Measurements from ENCODE around the gene SPECC1.
"Not testable (repeated sequence)": the region's sequence is repeated elsewhere in the genome, so short reads cannot be mapped to it uniquely, and the experiment has no call there.

SPECC1 gene

GRCh38 chr17:20213449-20213848, 204.3 kb downstream of the SPECC1 start:
- DNase-seq, result no peak

- DNase-seq, result no peak
These were observed 205.6 kb downstream of the SPECC1 start for GRCh38 chr17:20214794-20215193.

- DNase-seq, result no peak
These were observed 207.1 kb downstream of the SPECC1 start for GRCh38 chr17:20216154-20216815.

- no peak for DNase-seq
These were observed 207.7 kb downstream of the SPECC1 start for GRCh38 chr17:20216853-20217252.

- no peak for DNase-seq
These were observed 208.5 kb downstream of the SPECC1 start for GRCh38 chr17:20217677-20218076.

GRCh38 chr17:20218272-20218671, 209.1 kb downstream of the SPECC1 start:
- DNase-seq, result no peak

GRCh38 chr17:20223808-20224328, 214.7 kb downstream of the SPECC1 start:
- no peak for DNase-seq

GRCh38 chr17:20224379-20224778, 215.2 kb downstream of the SPECC1 start:
- DNase-seq, result no peak

- no peak for DNase-seq
These were observed 216.3 kb downstream of the SPECC1 start for GRCh38 chr17:20225162-20226115.

GRCh38 chr17:20226814-20227482, 217.8 kb downstream of the SPECC1 start:
- no peak for DNase-seq

- not testable (repeated sequence) for DNase-seq
These were observed 218.7 kb downstream of the SPECC1 start for GRCh38 chr17:20227720-20228370.

GRCh38 chr17:20228410-20228809, 219.3 kb downstream of the SPECC1 start:
- no peak for DNase-seq

- no peak for DNase-seq
These were observed 219.7 kb downstream of the SPECC1 start for GRCh38 chr17:20228860-20229259.

GRCh38 chr17:20230924-20231323, 221.8 kb downstream of the SPECC1 start:
- DNase-seq, result no peak

- DNase-seq, result no peak
These were observed 223.5 kb downstream of the SPECC1 start for GRCh38 chr17:20232611-20233010.

GRCh38 chr17:20234276-20234675, 225.1 kb downstream of the SPECC1 start:
- no peak for DNase-seq

GRCh38 chr17:20235747-20236146, 226.6 kb downstream of the SPECC1 start:
- no peak for DNase-seq

- DNase-seq, result no peak
These were observed 227.5 kb downstream of the SPECC1 start for GRCh38 chr17:20236578-20237227.

- DNase-seq, result not testable (repeated sequence)
These were observed 230.6 kb downstream of the SPECC1 start for GRCh38 chr17:20239776-20240175.

- DNase-seq, result no peak
These were observed 232.7 kb downstream of the SPECC1 start for GRCh38 chr17:20241855-20242254.

GRCh38 chr17:20242271-20242670, 233.1 kb downstream of the SPECC1 start:
- no peak for DNase-seq

GRCh38 chr17:20243524-20243923, 234.4 kb downstream of the SPECC1 start:
- no peak for DNase-seq

All from KG1 (cell line).